KBM-7 (cell line): ENCODE data around the gene MPDU1.

Source experiments
- DNase-seq: peaks from one replicate; pipeline ENCODE4 v3.0.0-alpha.2; 2015
- in situ Hi-C: fragments of 300-500 bp; cut with MboI; formaldehyde crosslinking; loops from 2 replicates; pipeline ENCODE4 v1.14.3; 2020; ENCODE audit warnings: low sequenced_read_pairs, low pct_unique_long_range_greater_than_20kb, mixed read lengths

MPDU1 gene

DNA sequence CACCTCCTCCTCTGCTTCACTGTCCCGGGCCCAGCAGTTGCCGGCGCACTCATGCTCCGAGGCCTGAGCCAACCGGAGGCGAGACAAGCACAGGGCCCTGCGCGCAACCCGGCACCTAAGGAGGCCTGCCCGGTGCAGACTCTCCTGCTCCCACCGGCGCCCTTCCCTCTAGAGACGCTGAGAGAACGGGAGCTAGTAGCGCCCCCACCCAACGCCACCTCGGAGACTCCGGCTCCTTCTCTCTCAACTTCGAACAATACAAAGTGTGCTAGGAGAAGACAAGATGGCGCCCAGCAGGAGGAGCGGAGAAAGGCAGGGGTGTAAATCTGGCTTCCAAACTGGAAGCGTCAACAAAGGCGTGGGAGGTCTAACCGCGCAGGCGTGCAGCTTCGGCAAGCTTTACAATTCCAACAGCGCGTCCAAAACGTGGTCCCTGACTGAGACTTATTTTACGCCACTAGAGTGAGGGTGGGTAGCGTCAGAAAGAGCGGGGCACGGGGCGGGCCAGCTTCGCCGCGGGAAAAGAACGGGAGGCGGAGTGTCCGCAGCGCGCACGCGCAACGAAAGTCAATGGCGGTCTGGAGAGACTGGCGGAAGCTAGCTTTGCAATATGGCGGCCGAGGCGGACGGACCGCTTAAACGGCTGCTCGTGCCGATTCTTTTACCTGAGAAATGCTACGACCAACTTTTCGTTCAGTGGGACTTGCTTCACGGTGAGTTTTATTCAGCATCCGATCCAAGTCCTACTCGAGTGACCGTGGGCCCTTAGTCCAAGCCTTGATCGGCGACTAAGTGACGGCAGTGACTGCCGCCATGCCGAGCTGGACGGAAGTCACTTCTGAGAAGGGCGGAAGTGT, at the start of gene MPDU1:
Gene MPDU1, plus strand, starts transcription at position 600 of the 857 bp plus-strand sequence. Its CDS starts 11 bp downstream, at position 611.
- in situ Hi-C loops, result no loop called here
- DNase-seq, result peak; percentile 98

DNA sequence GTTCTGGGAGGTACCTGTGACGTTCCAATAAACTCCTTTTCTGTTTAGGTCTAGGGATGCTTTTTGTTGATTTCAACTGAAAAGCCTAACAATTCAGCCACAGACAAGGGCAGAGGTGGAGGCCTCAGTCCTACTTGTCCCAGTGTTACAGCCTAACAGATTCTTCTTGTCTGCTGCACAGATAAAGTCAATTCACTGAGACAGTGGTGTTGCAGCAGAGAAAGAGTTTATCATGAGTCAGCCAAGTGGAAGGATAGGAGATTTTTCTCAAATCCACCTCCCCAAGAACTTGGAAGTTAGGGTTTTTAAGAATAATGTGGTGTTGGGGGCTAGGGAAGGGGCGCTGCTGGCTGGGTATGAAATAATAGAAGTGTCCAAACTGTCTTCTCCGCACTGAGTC, 45.6 kb upstream of the MPDU1 start:
- DNase-seq, result no peak
- in situ Hi-C loops, result no loop called here

DNA sequence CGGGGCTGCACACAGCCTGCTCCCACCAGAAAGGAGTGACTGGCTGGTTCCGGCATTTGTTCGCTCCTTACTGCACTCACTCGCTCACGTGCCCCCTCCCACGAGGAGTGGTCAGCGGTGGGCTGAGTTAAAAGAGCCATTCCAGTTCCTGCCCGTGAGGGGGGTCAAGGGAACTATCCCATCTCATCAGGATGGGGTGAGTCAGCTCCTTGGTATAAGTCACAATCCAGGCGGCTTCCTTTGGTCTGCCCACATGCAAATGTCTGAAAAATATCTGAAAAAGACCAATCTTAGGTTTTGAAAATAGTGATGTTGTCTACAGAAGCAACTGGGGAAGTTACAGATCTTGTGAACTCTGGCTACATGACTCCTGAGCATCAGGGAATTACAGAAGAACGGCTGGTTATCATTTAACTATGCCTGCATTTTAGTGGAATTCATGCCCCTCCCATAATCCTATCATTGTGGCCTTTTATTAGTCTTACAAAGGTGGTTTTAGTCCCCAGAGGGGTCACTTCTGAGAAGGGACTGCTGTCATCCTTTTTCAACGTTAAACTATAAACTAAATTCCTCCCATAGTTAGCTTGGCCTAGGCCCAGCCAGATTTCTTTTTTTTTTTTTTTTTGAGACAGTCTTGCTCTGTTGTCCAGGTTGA, 44.6 kb upstream of the MPDU1 start:
- in situ Hi-C loops, result no loop called here
- no peak for DNase-seq

GRCh38 chr17:7541074-7541621, 42.5 kb upstream of the MPDU1 start:
- no peak for DNase-seq
- in situ Hi-C loops, result no loop called here

GRCh38 chr17:7544911-7545310, 38.7 kb upstream of the MPDU1 start:
- DNase-seq, result no peak
- in situ Hi-C loops, result no loop called here

- in situ Hi-C loops, result no loop called here
- DNase-seq, result peak; percentile 60
Observed at GRCh38 chr17:7548585-7549400, 34.9 kb upstream of the MPDU1 start, which contains the start of gene TNFSF12. Gene TNFSF12 (plus strand): TSS chr17:7549058. CDS start chr17:7549154, 96 bp downstream.

- no peak for DNase-seq
- in situ Hi-C loops, result no loop called here
Observed at GRCh38 chr17:7549401-7550055, 34.1 kb upstream of the MPDU1 start.

- in situ Hi-C loops, result no loop called here
- DNase-seq, result no peak
Observed at GRCh38 chr17:7550344-7550743, 33.3 kb upstream of the MPDU1 start.

- in situ Hi-C loops, result no loop called here
- DNase-seq, result no peak
Observed at GRCh38 chr17:7551396-7551795, 32.3 kb upstream of the MPDU1 start.

GRCh38 chr17:7552621-7553051, 31.0 kb upstream of the MPDU1 start:
- in situ Hi-C loops, result no loop called here
- DNase-seq, result peak; percentile 91

- no peak for DNase-seq
- in situ Hi-C loops, result no loop called here
Observed at GRCh38 chr17:7553356-7553755, 30.3 kb upstream of the MPDU1 start.

DNA sequence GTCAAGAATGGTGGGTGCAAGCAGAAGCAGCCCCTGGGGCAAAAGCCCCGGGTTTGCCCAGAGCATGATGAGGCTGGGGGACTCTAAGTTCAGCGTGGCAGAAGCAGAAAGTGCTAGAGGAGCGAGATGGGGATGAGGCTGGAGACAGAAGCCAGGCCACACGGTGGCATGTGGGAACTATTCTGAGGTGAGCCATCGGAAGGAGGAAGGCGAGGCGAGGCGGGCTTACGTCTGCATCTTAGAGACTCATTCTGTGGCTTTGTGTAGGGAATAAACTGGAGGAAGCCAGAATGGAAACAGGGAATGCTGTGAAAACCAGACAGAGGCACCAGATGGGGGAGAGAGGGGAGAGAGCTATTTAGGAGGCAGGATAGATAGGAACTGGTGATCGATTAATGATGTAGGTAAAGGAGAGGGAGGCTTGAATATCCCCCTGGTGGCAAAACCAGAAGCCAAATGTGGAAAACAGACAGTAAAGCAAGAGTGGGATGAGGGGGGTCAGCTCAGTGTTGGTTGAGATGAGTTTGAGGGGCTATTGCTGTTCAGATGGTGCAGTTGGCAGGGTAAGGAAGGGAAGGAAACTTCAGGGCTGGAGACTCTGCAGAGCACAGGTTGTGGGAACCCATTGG, 28.2 kb upstream of the MPDU1 start:
- peak; percentile 27 for DNase-seq
- in situ Hi-C loops, result no loop called here

- in situ Hi-C loops, result no loop called here
- no peak for DNase-seq
Observed at GRCh38 chr17:7556627-7557026, 27.0 kb upstream of the MPDU1 start.

- no peak for DNase-seq
- in situ Hi-C loops, result no loop called here
Observed at GRCh38 chr17:7557147-7557764, 26.4 kb upstream of the MPDU1 start.

GRCh38 chr17:7557775-7558543, 25.7 kb upstream of the MPDU1 start:
- in situ Hi-C loops, result no loop called here
- peak; percentile 96 for DNase-seq

GRCh38 chr17:7558544-7559319, 24.9 kb upstream of the MPDU1 start, which contains the start of gene TNFSF13:
Gene TNFSF13 (plus strand): TSS chr17:7558750. CDS start chr17:7559040, 290 bp downstream.
- DNase-seq, result peak; percentile 80
- in situ Hi-C loops, result no loop called here
